Measurements from ENCODE around the gene KIF5A. TPM values are rescaled to one million over a fixed set of nuclear protein-coding genes. Genes with fewer than 3 reads are reported as not detected.

KIF5A gene
- total and polyA plus RNA-seq, 2 of the 4 experiments (the other 2 are of a cell fraction) = 0.15 to 0.18 TPM

DNA sequence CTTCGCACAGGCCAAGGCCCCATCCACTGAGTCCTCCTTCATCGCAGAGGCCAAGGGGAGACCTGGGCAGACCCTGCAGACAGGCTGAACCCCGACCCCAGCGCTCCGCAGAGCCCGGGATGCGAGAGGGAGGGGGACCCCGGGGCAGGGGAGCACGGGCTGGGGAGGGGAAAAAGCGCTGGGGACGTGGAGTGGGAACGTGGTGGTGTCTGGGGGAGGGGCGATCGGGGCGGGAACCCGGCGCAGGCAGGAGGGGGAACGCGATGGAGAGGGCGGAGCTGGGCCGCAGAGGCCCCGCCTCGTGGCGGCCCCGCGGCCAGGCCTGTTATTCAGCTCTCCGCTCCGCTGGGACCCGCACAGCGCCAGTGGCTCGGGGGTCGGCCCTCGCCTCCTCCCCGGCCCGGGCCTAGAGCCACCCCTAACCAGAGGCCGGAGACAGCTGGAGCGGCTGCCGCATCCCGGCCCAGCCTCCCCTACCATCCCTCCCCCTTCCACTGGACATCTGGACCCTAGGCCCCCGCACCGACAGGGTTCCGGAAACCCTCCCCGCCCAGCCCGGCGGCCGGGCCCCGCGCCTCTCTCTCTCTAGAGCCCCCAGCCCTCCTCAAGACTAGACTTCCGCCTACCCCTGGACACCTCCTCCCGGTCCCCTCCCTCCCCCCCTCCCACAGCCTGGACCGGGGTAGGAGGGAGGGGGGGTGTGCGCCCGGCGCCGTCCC lies 61.4 kb downstream of the KIF5A start, which contains the start of gene ARHGEF25 (continued):
- TF ChIP-seq RCOR1 (IDR thresholded peaks at IDR 0.05; ENCODE audit: insufficient replicate concordance, low read length) = no peak
- TF ChIP-seq SMC3 (IDR thresholded peaks at IDR 0.05; ENCODE audit: low read depth, low read length) = no peak

DNA sequence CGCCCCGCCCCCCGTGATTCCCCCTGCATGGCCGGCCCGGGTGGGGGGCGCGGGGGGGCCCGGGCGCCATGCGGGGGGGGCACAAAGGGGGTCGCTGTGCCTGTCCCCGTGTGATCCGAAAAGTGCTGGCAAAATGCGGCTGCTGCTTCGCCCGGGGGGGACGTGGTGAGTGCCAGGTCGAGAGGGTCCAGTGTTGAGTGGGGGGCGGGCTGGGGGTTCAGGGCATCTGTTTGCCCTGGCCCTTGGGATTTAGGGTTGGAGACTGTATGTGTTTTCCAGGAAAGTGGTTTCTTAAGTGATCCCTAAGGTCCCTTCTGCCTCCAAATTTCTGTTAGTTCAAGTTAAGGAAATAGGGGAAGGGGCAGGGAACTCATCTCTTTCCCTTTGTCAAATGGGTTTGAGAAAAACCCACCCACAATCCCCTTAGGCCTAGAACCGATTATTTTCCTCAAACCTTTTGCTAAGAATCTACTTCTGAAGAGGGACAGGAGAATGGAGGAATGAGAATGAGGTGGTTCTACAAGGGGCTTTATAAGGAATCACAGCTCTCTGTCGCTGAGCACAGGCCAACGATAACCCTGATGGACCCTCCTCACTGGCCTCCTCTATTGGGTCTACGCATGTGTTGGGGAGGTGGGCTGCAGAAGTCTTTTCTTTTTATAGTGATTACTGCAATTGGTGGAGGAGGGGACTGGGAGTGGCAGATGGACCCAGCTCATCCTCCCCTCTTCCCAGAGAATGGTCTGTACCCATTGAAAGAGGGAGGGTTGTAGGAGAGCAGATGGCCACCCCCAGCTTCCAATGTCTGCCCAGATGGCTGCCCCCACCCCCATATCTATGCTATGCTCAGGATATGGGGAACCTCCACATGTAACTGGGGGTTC lies 62.2 kb downstream of the KIF5A start:
- no peak overlapping the region for H2BK120ac ChIP-seq (ENCODE audit: low read depth, low read length)
- POLR2A ChIA-PET (ENCODE audit: unreplicated experiment) = interaction anchor here (0.6 kb wide), 1 partner anchor 118 kb away, joined by 4 read pairs; no protein-coding TSS in a partner anchor
- dilution Hi-C loops (cut with HindIII; ENCODE audit: low sequenced_read_pairs, unreplicated experiment) (no loop called here), in situ Hi-C loops (cut with MboI; ENCODE audit: low sequenced_read_pairs) (no loop called here), intact Hi-C loops (cut with micrococcal nuclease) (no loop called here)
- DNase-seq = no peak
- 6% methylated on average over 6 of the region's 23 CpGs; no CpG with 5 or more reads in 1 of the 2 experiments for WGBS, 2 experiments (ENCODE audit: extremely low coverage in 2 of 2, insufficient read length in 1 of 2)
- H4K8ac ChIP-seq (ENCODE audit: low read depth in 2 of 2, low read length in 2 of 2) = peak overlapping the region; percentile 21 to 33; a peak in 1 of 4 replicates
- no peaks in the 10 kb centered on the region for H4K20me1 ChIP-seq (ENCODE audit: insufficient read depth, low read length)
- CTCF ChIA-PET = interaction anchor here (1.5 kb wide), 1 partner anchor 29 kb away, joined by 3 read pairs; no protein-coding TSS in a partner anchor
- H3K4me2 ChIP-seq (ENCODE audit: low read depth, low read length) = peak overlapping the region; percentile 89
- H3K27me3 ChIP-seq (ENCODE audit: control insufficient read depth, insufficient read depth, low read length) = no peaks in the 10 kb centered on the region
- peaks cover 4% of the 10 kb centered on the region for H3K4me1 ChIP-seq (ENCODE audit: control insufficient read depth, insufficient read depth, low read length)
- peak overlapping the region; percentile 79 for H3K4me3 ChIP-seq (ENCODE audit: insufficient read depth, low read depth, low read length)
- peak overlapping the region; percentile 25; the same call in 1 of the 2 replicates for H3K27ac ChIP-seq (ENCODE audit: insufficient read depth, low read length)
- H4K91ac ChIP-seq (ENCODE audit: insufficient read depth, low read depth, low read length) = no peak overlapping the region
- BruUV-seq (replicated peaks) = no TSS peak
- H3K4ac ChIP-seq (ENCODE audit: low read depth, low read length) = peak overlapping the region; percentile 7
- H3K79me1 ChIP-seq (ENCODE audit: low read depth in 1 of 2, low read length in 2 of 2) = peaks cover 0 to 13% of the 10 kb centered on the region in 2 experiments; a peak in 2 of 4 replicates
- peak overlapping the region; percentile 74 for H3K9ac ChIP-seq (ENCODE audit: low read depth, low read length)
- peak overlapping the region; percentile 57; the same call in 1 of the 2 replicates for H2AK5ac ChIP-seq (ENCODE audit: low read depth, low read length)
- peaks cover 36% of the 10 kb centered on the region for H3K36me3 ChIP-seq (ENCODE audit: control insufficient read depth, insufficient read depth, low read length)
- no peak for ATAC-seq (ENCODE audit: low read depth)
- no peak overlapping the region for H2AFZ ChIP-seq (replicated peaks; ENCODE audit: low read length, poor library complexity)
- H3K9me1 ChIP-seq (ENCODE audit: insufficient read depth, low read length) = peaks cover 11% of the 10 kb centered on the region; the same call in 1 of the 2 replicates
- H3K9me3 ChIP-seq (ENCODE audit: control insufficient read depth, insufficient read depth, low read length) = no peaks in the 10 kb centered on the region
- H4K5ac ChIP-seq (ENCODE audit: low read depth, low read length) = peak overlapping the region; percentile 17; the same call in 1 of the 2 replicates
- H2BK15ac ChIP-seq (ENCODE audit: low read depth, low read length) = no peak overlapping the region
- H2BK20ac ChIP-seq (ENCODE audit: low read depth, low read length) = no peak overlapping the region
- peak overlapping the region; percentile 28; the same call in 1 of the 2 replicates for H3K23ac ChIP-seq (ENCODE audit: low read depth, low read length)
- no peak overlapping the region for H3K56ac ChIP-seq (ENCODE audit: extremely low read depth, insufficient read depth, low read length)
- peak overlapping the region; percentile 61 for H3K14ac ChIP-seq (replicated peaks; ENCODE audit: low read depth, low read length)
- H2AK9ac ChIP-seq (replicated peaks; ENCODE audit: low read depth, low read length, poor library complexity) = peak overlapping the region; percentile 26
- H2BK5ac ChIP-seq (ENCODE audit: low read depth, low read length, poor library complexity, severe bottlenecking) = no peak overlapping the region
- peak overlapping the region; percentile 10; the same call in 1 of the 2 replicates for H3K18ac ChIP-seq (ENCODE audit: low read depth, low read length)
- TF ChIP-seq, protein P1, sequence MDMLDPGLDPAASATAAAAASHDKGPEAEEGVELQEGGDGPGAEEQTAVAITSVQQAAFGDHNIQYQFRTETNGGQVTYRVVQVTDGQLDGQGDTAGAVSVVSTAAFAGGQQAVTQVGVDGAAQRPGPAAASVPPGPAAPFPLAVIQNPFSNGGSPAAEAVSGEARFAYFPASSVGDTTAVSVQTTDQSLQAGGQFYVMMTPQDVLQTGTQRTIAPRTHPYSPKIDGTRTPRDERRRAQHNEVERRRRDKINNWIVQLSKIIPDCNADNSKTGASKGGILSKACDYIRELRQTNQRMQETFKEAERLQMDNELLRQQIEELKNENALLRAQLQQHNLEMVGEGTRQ (IDR thresholded peaks at IDR 0.05; ENCODE audit: low read depth, low read length) = no peak
- no peak for TF ChIP-seq RFX5 (IDR thresholded peaks at IDR 0.05; ENCODE audit: low read depth, low read length)
- no peak for TF ChIP-seq MAZ (IDR thresholded peaks at IDR 0.05; ENCODE audit: borderline replicate concordance, low read depth, low read length)
